Stomach (tissue), 9 donors: ENCODE data around the gene TMEM190. TPM values are rescaled to one million over a fixed set of nuclear protein-coding genes. Genes with fewer than 3 reads are reported as not detected.
A peak's percentile ranks its signal among the peaks of the same experiment; 100 is the strongest.

Experiments
- DNase-seq, 2 donors: peaks; one replicate each; pipeline versions ENCODE4 v3.0.0 to v3.0.0-alpha.2; 2013 to 2019
- H3K27ac ChIP-seq, 5 donors: fragments of 200-600 bp in 4 of 5; sonication (generic) in 4 of 5; one replicate each; pipeline ENCODE4 v1.5.1; 2013 to 2019; ENCODE audit warnings: mild to moderate bottlenecking in 1 of 5, moderate library complexity in 1 of 5
- H3K27me3 ChIP-seq, 3 donors: fragments of 200-600 bp; sonication (generic); one replicate each; pipeline ENCODE4 v1.5.1; 2017 to 2019; ENCODE audit warnings: mixed run types in 1 of 3
- H3K36me3 ChIP-seq, 4 donors: fragments of 200-600 bp; sonication (generic); 1 replicate in 3 of 4; 2 replicates in 1 of 4; pipeline ENCODE4 v1.5.1; 2016 to 2019
- H3K4me1 ChIP-seq, 4 donors: fragments of 200-600 bp; sonication (generic); one replicate each; pipeline ENCODE4 v1.5.1; 2016 to 2019
- H3K4me3 ChIP-seq, 4 donors: fragments of 200-600 bp; sonication (generic) in 3 of 4; one replicate each; pipeline ENCODE4 v1.5.1; 2016 to 2019; ENCODE audit warnings: mild to moderate bottlenecking in 1 of 4
- H3K9me3 ChIP-seq, 4 donors: fragments of 200-600 bp; sonication (generic); one replicate each; pipeline ENCODE4 v1.5.1; 2016 to 2019
- CTCF ChIP-seq, 7 experiments: fragments of 450-650 bp in 4 of 7; fragments of 200-600 bp in 3 of 7; sonication (generic) in 3 of 7; IDR thresholded peaks; one replicate each; pipeline ENCODE4 v1.5.1; 2016 to 2019; ENCODE audit warnings: antibody characterized with exemption in 7 of 7, control low read depth in 2 of 7, mild to moderate bottlenecking in 1 of 7
- EP300 ChIP-seq: sonication (generic); formaldehyde crosslinking; IDR thresholded peaks from one replicate; pipeline ENCODE4 v1.6.1; 2017; ENCODE audit warnings: antibody characterized with exemption
- POLR2A ChIP-seq, 4 donors: fragments of 450-650 bp; IDR thresholded peaks; one replicate each; pipeline ENCODE4 v1.6.1; 2016; ENCODE audit warnings: antibody characterized with exemption in 4 of 4, control low read depth in 2 of 4, mild to moderate bottlenecking in 1 of 4, moderate library complexity in 1 of 4
- POLR2AphosphoS5 ChIP-seq, 3 donors: sonication (generic); formaldehyde crosslinking; IDR thresholded peaks; one replicate each; pipeline ENCODE4 v1.6.1; 2016; ENCODE audit warnings: antibody characterized with exemption in 3 of 3
- WGBS, 5 donors: extraction: QIAGEN DNeasy Blood & Tissue Kit in 3 of 5; methylation state at CpG; one replicate each; pipeline versions ENCODE4 v1.1.5 to v1.1.7; 2013 to 2018; 5-methylcytosine and 5-hydroxymethylcytosine counted together
- intact Hi-C: fragments of 100-400 bp; cut with DNase I; formaldehyde crosslinking; loops from one replicate; pipeline ENCODE4 v1.15.1; 2023; ENCODE audit warnings: low total_unique reads
- polyA plus RNA-seq, 3 donors: library from polyadenylated mRNA; stranded (reverse); fragments of 200-250 nt; gene quantifications; one replicate each; pipeline ENCODE4 v1.2.3, GENCODE V29; 2013
- total RNA-seq, 5 donors: library from RNA; depleted of rRNA; stranded (reverse); fragments of >200 nt; gene quantifications; one replicate each; pipeline versions ENCODE4 v1.1.0 to v1.2.3, GENCODE V29; 2014 to 2016
- donor health status: healthy with polysubstance abuse.
- donor health status: Bipolar disorder and iron deficiency.
- donor health status: healthy.

The TMEM190 gene
- total and polyA plus RNA-seq, 8 donors = 0.68 to 1.3 TPM; not detected in 6

GRCh38 chr19:55369653-55370304 is 6.8 kb upstream of the TMEM190 start:
- H3K27me3 ChIP-seq = peaks cover 26 to 98% (median 73%) of the 10 kb centered on the region in 3 donors
- H3K4me3 ChIP-seq = peak overlapping the region; percentile 22 to 42 (median 37)
- TF ChIP-seq POLR2AphosphoS5 (IDR thresholded peaks at IDR 0.05) = no peak
- TF ChIP-seq CTCF (IDR thresholded peaks at IDR 0.05) = no peak
- TF ChIP-seq EP300 = no peak
- no peak for TF ChIP-seq POLR2A (IDR thresholded peaks at IDR 0.05)
- intact Hi-C loops = no loop called here
- H3K36me3 ChIP-seq = no peaks in the 10 kb centered on the region
- DNase-seq = peak in 1 of 2 donors; percentile 63
- 1 to 2% (median 2%) methylated on average over 30 to 58 of the region's 59 CpGs for WGBS, 5 donors
- H3K27ac ChIP-seq = peak overlapping the region in 3 of 5 donors; percentile 43 to 64 (median 55)
- no peaks in the 10 kb centered on the region for H3K9me3 ChIP-seq
- peaks cover 20 to 33% (median 26%) of the 10 kb centered on the region in 4 donors for H3K4me1 ChIP-seq

- Histone ChIP-seq H3K27me3 (peaks cover 26 to 98% (median 80%) of the 10 kb centered on the region in 3 donors), H3K4me3 (peak within 1 kb of the TSS; percentile 23 to 42 (median 37)), H3K27ac (peak within 1 kb of the TSS in 3 of 5 donors; percentile 43 to 64 (median 55)), H3K36me3 (no peaks in the 10 kb centered on the region), H3K4me1 (peaks cover 20 to 33% (median 26%) of the 10 kb centered on the region in 4 donors), H3K9me3 (no peaks in the 10 kb centered on the region)
- intact Hi-C loops = no loop called here
- no peak for DNase-seq
- WGBS, 5 donors = 3 to 8% (median 7%) methylated on average over 27 to 32 of the region's 32 CpGs
- TF ChIP-seq POLR2A (IDR thresholded peaks at IDR 0.05) = no peak
- no peak for TF ChIP-seq POLR2AphosphoS5 (IDR thresholded peaks at IDR 0.05)
Measured at GRCh38 chr19:55370305-55370988, 6.2 kb upstream of the TMEM190 start, which contains the start of gene IL11. IL11 (minus strand) TSS chr19:55370463; CDS start chr19:55370310, 153 bp downstream.

- H3K27me3 ChIP-seq = peaks cover 26 to 100% (median 96%) of the 10 kb centered on the region in 3 donors
- no peak overlapping the region for H3K27ac ChIP-seq
- intact Hi-C loops = no loop called here
- TF ChIP-seq POLR2AphosphoS5 (IDR thresholded peaks at IDR 0.05) (no peak), CTCF (IDR thresholded peaks at IDR 0.05) (no peak), POLR2A (IDR thresholded peaks at IDR 0.05) (no peak), EP300 (no peak)
- 30 to 46% (median 31%) methylated on average over 17 to 24 of the region's 24 CpGs for WGBS, 5 donors
- H3K4me1 ChIP-seq = peaks cover 22 to 47% (median 28%) of the 10 kb centered on the region in 4 donors
- no peak overlapping the region for H3K4me3 ChIP-seq
- DNase-seq = no peak
- no peaks in the 10 kb centered on the region for H3K36me3 ChIP-seq
- H3K9me3 ChIP-seq = no peaks in the 10 kb centered on the region
Measured at GRCh38 chr19:55372316-55373081, 4.1 kb upstream of the TMEM190 start.

GRCh38 chr19:55373306-55373992 is 3.2 kb upstream of the TMEM190 start:
- H3K27ac ChIP-seq = peak overlapping the region in 1 of 5 donors; percentile 26
- 27 to 61% (median 34%) methylated on average over 7 to 9 of the region's 9 CpGs for WGBS, 5 donors
- DNase-seq = no peak
- no peaks in the 10 kb centered on the region for H3K36me3 ChIP-seq
- peaks cover 22 to 53% (median 31%) of the 10 kb centered on the region in 4 donors for H3K4me1 ChIP-seq
- H3K4me3 ChIP-seq = no peak overlapping the region
- no peaks in the 10 kb centered on the region for H3K9me3 ChIP-seq
- intact Hi-C loops = no loop called here
- peaks cover 19 to 100% (median 93%) of the 10 kb centered on the region in 3 donors for H3K27me3 ChIP-seq
- no peak for TF ChIP-seq EP300
- no peak for TF ChIP-seq POLR2AphosphoS5 (IDR thresholded peaks at IDR 0.05)
- TF ChIP-seq POLR2A (IDR thresholded peaks at IDR 0.05) = no peak
- TF ChIP-seq CTCF (IDR thresholded peaks at IDR 0.05) = no peak
